Measurements from ENCODE around the gene PFDN1.

PFDN1 gene

GRCh38 chr5:140267559-140268018 lies 35.3 kb downstream of the PFDN1 start:
- no peak for DNase-seq (ENCODE audit: low spot score)
- no peak for TF ChIP-seq CTCF (IDR thresholded peaks at IDR 0.05)
- Histone ChIP-seq H3K4me3 (no peak overlapping the region), H3K27ac (peak overlapping the region in 1 of 2 donors; percentile 31)

- Histone ChIP-seq H3K4me3 (no peak overlapping the region), H3K27ac (peak overlapping the region in 1 of 2 donors; percentile 31)
- DNase-seq (ENCODE audit: low spot score), result no peak
- TF ChIP-seq CTCF (IDR thresholded peaks at IDR 0.05), result no peak
These were observed 35.7 kb downstream of the PFDN1 start for GRCh38 chr5:140267201-140267540.

- DNase-seq (ENCODE audit: low spot score), result no peak
- peak overlapping the region in 1 of 2 donors; percentile 31 for H3K27ac ChIP-seq
These were observed 36.3 kb downstream of the PFDN1 start for GRCh38 chr5:140266471-140267200.

GRCh38 chr5:140265845-140266244 lies 37.1 kb downstream of the PFDN1 start:
- DNase-seq (ENCODE audit: low spot score), result no peak
- TF ChIP-seq CTCF (IDR thresholded peaks at IDR 0.05), result no peak
- no peak overlapping the region for H3K27ac ChIP-seq
- no peak overlapping the region for H3K4me3 ChIP-seq

More at GRCh38 chr5:140266471-140267200, 36.3 kb downstream of the PFDN1 start:
- no peak overlapping the region for H3K4me3 ChIP-seq
- no peak for TF ChIP-seq CTCF (IDR thresholded peaks at IDR 0.05)

- no peak overlapping the region for H3K27ac ChIP-seq
- no peak for TF ChIP-seq CTCF (IDR thresholded peaks at IDR 0.05)
- no peak for DNase-seq (ENCODE audit: low spot score)
- no peak overlapping the region for H3K4me3 ChIP-seq
These were observed 40.1 kb downstream of the PFDN1 start for GRCh38 chr5:140262839-140263238.

- Histone ChIP-seq H3K4me3 (no peak overlapping the region), H3K27ac (peak overlapping the region; percentile 60 to 77)
- TF ChIP-seq CTCF (IDR thresholded peaks at IDR 0.05), result no peak
- DNase-seq (ENCODE audit: low spot score), result no peak
These were observed 40.7 kb downstream of the PFDN1 start for GRCh38 chr5:140262221-140262620.
